GM12874 (cell line): ENCODE results near the gene TP53AIP1.

Experiments
- CTCF ChIP-seq: IDR thresholded peaks from 2 replicates; pipeline ENCODE4 v1.5.1; 2011; ENCODE audit warnings: low read depth, mild to moderate bottlenecking, control low read depth, low read length, moderate library complexity; ENCODE audit not compliant: insufficient read depth

Gene TP53AIP1

GRCh38 chr11:128942817-128943427 is at the start of gene TP53AIP1:
TSS of gene TP53AIP1 (minus strand) at chr11:128942871. CDS start at chr11:128937818, 5,053 bp downstream.
- no peak for TF ChIP-seq CTCF

GRCh38 chr11:128988242-128988970 is 45.7 kb upstream of the TP53AIP1 start:
- TF ChIP-seq CTCF: no peak

- no peak for TF ChIP-seq CTCF
These were observed 43.2 kb upstream of the TP53AIP1 start for GRCh38 chr11:128985880-128986279.

- TF ChIP-seq CTCF: no peak
These were observed 40.4 kb upstream of the TP53AIP1 start for GRCh38 chr11:128983023-128983422.

- TF ChIP-seq CTCF: no peak
These were observed 38.6 kb upstream of the TP53AIP1 start for GRCh38 chr11:128981254-128981653.

- no peak for TF ChIP-seq CTCF
These were observed 28.0 kb upstream of the TP53AIP1 start for GRCh38 chr11:128970598-128971190.

- no peak for TF ChIP-seq CTCF
These were observed 26.2 kb upstream of the TP53AIP1 start for GRCh38 chr11:128968916-128969315.
